ENCODE data around the gene UBE2D1.
A peak's percentile ranks its signal among the peaks of the same experiment; 100 is the strongest.
"Not testable (repeated sequence)": the region's sequence is repeated elsewhere in the genome, so short reads cannot be mapped to it uniquely, and the experiment has no call there.

Gene UBE2D1

GRCh38 chr10:58373442-58373827 is 38.6 kb downstream of the UBE2D1 start:
- DNase-seq (ENCODE audit: low read depth in 1 of 2, low spot score in 1 of 2): no peak

- no peak for DNase-seq (ENCODE audit: low read depth in 1 of 2, low spot score in 1 of 2)
Measured at GRCh38 chr10:58382489-58382995, 47.7 kb downstream of the UBE2D1 start.

GRCh38 chr10:58384095-58384494 is 49.3 kb downstream of the UBE2D1 start:
- no peak for DNase-seq (ENCODE audit: low read depth in 1 of 2, low spot score in 1 of 2)

DNA sequence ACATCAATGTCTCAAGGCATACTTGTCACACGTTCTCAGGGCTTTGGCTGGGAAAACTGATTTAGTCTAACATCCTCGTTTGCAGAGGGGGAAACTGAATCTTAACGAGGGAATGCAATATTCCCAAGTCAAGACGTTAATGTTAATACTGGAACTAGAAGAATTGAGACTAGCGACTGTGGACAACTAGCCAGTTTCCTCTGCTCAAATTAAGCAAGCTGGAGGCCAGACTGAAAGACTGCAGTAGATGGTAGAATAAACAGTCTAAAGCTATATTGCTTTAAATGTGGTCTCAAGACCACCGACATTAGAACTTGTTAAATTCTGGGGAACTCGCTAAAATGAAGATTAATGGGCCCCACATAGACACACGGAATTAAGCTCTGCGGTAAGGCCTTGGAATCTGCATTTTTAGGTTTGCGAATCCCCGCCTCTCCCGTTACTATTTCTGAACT is 49.8 kb downstream of the UBE2D1 start:
- DNase-seq (ENCODE audit: low read depth in 1 of 2, low spot score in 1 of 2): no peak

- peak; percentile 94 to 99 for DNase-seq (ENCODE audit: low read depth in 1 of 2, low spot score in 1 of 2)
Measured at GRCh38 chr10:58384999-58385783, 50.4 kb downstream of the UBE2D1 start, which contains the start of gene TFAM. TFAM (plus strand) TSS chr10:58385410; CDS start chr10:58385548, 138 bp downstream.

DNA sequence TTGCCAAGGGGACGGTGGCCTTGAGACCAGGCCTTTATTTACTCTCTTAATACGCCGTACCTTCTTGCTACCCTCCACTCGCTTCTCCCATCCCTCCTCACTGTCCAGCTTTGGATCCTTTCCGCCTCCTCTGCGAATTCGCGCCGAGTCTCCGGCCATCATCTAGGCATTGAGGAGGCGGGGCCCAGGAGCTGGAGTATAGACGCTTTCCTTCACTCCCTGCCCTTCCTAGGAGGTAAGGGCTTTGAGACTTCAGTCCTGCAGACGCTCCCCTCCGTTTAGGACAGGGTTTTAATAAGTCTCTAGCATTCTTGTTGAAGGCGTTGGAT is 50.9 kb downstream of the UBE2D1 start:
- DNase-seq (ENCODE audit: low read depth in 1 of 2, low spot score in 1 of 2): no peak

GRCh38 chr10:58389024-58389423 is 54.2 kb downstream of the UBE2D1 start:
- no peak for DNase-seq (ENCODE audit: low read depth in 1 of 2, low spot score in 1 of 2)

DNA sequence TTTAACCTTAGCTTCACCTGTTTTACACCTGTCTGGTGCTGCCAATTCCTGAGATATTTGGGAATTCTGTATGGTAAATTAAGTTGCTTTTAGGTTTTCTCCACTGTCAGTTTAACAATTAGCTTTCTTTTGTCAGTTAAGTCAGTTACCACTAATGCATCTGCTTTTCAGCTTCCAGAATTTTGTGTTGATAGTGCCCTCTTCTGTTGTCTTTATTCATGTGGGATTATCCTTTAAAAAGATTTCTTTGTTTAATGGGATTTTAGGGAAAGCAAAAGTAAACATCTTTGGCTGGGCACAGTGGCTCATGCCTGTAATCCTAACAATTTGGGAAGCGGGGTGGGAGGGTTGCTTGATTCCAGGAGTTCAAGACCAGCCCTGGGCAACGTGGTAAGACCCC is 58.5 kb downstream of the UBE2D1 start:
- no peak for DNase-seq (ENCODE audit: low read depth in 1 of 2, low spot score in 1 of 2)

DNA sequence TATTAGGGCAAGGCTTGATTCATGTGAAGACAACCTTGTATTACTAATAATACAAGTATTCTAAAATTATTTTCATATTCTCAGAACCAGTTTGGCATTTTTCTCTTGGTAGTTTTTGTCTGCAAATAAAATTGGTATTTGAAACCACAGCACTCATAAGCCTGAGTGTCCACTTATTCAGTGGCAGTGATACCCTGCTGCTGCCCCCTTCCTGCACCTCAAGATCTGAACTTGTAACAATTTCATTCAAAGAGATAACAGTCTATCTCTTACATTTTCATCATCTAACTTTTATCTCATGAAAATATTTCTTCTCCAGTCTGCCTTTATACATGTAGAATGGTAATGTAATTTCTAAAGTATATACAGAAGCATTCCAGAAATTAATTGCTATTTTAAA is 59.7 kb downstream of the UBE2D1 start:
- DNase-seq (ENCODE audit: low read depth in 1 of 2, low spot score in 1 of 2): no peak

DNA sequence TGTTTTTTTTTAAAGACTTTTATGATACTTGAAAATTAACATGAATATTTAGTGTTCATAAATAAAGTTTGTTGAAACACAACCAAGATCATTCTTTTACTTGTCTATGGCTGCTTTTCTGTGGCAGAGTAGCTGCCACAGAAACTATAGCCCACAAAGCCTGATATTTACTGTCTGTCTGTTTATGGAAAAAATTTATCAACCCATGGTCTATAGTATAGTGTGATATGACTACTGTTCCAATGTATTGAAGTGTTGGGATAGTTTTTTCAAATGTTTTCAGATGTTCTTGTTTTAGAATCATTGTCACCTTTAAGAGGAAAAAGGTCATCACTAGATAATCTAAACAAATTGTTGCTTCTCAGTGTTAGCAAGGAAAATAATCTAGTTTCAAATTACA is 61.3 kb downstream of the UBE2D1 start:
- DNase-seq (ENCODE audit: low read depth in 1 of 2, low spot score in 1 of 2): no peak

GRCh38 chr10:58397830-58398229 is 63.0 kb downstream of the UBE2D1 start:
- DNase-seq (ENCODE audit: low read depth in 1 of 2, low spot score in 1 of 2): no peak

GRCh38 chr10:58399410-58399809 is 64.6 kb downstream of the UBE2D1 start:
- no peak for DNase-seq (ENCODE audit: low read depth in 1 of 2, low spot score in 1 of 2)

DNA sequence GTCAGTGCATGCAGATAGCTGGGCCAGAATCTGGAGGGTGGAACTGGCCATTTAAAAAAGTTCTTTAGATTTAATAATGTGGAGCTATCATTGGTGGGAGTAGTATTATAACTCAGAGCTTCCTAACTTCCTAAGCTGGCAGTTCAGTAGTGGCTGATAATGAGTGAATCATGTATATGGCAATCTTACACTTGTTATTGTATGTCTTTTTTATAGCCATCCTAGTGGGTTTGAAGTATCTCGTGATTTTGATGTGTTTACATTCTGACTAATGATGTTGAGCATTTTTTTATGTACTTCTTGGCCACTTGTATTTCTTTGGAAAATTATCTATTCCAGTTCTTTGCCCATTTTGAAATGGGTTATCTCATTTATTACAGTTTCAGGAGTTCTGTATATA is 65.8 kb downstream of the UBE2D1 start:
- DNase-seq (ENCODE audit: low read depth in 1 of 2, low spot score in 1 of 2): no peak

- DNase-seq (ENCODE audit: low read depth in 1 of 2, low spot score in 1 of 2): no peak
Measured at GRCh38 chr10:58404001-58404400, 69.2 kb downstream of the UBE2D1 start.

DNA sequence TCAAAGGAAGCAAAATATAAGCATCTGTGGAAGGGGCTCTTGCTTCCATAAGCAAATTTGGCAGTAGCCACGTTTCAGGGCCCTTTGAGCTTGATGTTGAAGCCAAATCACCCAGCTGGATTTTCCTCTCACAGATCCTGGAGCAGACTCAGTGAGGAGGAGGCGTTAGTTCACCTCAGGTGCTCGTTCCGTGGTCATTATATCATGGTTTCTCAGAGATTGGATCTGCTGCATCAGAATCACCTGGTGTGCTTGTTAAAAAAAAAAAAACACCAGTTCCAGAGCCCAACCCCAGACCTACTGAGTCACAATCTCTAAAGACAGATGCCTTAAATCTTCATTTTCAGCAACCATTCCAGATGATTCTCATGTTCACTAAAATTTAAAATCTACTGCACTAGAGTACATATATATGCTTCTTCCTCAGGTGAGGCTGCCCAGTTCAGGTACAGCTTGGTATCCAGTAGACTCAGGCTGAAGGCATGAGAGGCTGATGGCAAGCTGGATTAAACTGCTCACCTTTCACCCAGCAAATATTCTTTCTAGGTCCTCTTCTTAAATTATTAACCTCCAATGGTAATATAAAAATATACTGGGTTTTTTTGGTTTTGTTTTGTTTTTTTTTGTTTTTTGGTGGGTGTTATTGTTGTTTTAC is 75.3 kb downstream of the UBE2D1 start:
- DNase-seq (ENCODE audit: low read depth in 1 of 2, low spot score in 1 of 2): no peak

DNA sequence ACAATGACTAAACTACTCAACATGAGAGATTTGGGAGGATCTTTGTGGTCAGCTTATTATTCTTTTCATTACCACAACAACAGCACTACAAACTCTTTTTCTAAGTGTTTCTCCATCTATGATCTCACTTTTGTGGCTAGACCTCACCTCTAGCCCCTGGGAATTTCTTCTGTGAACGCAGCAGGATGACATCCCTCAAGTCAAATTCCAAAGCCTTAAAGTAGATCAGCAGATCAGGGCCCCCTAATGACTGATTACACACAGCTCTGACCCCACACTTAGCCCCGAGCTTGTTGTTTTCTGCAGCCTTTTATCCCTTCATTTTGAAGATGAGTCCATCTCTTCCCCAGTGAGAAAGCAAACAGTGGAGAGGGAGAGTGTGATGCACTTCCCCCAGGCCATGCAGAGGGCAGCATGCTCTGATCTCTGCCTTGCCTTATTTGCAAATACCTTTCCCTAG is 77.7 kb downstream of the UBE2D1 start:
- DNase-seq (ENCODE audit: low read depth in 1 of 2, low spot score in 1 of 2): no peak

DNA sequence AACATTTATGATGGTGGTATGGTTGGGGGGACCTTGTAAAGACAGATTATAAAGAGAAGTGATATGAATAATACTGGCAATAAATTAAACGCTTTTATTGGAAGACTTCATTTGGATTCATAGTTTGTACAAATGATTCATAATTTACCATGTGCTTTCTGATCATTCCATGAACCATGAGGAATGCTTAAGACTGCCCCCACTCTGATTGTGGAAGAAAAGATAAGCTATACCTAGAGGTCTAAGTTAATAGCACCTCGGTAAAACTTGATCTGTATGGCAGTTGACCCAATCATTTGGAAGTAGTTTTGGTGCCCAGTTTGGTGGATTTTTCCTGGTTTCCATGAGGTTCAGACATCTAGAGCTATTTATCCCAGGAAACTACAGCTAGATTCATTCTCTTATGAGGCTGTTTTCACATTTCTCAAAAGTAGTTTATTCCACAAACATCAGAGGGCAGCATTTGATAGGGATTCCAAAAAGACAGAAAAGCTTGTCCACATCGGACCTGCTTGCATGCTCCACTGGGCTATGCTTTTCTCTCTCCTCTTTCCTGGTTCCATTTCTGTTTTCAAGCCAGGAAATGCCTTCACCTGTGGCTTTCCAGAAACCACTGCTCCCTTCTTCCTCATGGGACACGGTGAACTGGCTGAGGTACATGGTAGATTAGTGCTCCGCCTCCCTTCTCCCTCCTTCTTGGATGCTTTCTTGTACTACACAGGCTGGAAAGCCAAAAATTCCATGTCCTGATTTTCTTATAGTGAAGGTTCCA is 79.7 kb downstream of the UBE2D1 start:
- DNase-seq (ENCODE audit: low read depth in 1 of 2, low spot score in 1 of 2): no peak

- no peak for DNase-seq (ENCODE audit: low read depth in 1 of 2, low spot score in 1 of 2)
Measured at GRCh38 chr10:58415757-58416156, 81.0 kb downstream of the UBE2D1 start.

DNA sequence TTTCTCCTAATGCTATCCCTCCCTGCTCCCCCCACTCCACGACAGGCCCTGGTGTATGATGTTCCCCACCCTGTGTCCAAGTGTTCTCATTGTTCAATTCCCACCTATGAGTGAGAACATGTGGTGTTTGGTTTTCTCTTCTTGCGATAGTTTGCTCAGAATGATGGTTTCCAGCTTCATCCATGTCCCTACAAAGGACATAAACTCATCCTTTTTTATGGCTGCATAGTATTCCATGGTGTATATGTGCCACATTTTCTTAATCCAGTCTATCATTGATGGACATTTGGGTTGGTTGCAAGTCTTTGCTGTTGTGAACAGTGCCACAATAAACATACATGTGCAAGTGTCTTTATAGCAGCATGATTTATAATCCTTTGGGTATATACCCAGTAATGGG is 83.1 kb downstream of the UBE2D1 start:
- DNase-seq (ENCODE audit: low read depth in 1 of 2, low spot score in 1 of 2): not testable (repeated sequence)
